ENCODE measurements around the gene SUB1. TPM values are rescaled to one million over a fixed set of nuclear protein-coding genes. Genes with fewer than 3 reads are reported as not detected.
"Not testable (repeated sequence)": the region's sequence is repeated elsewhere in the genome, so short reads cannot be mapped to it uniquely, and the experiment has no call there.

The SUB1 gene
- polyA plus RNA-seq, 10 donors: 263 to 326 (median 289) TPM

DNA sequence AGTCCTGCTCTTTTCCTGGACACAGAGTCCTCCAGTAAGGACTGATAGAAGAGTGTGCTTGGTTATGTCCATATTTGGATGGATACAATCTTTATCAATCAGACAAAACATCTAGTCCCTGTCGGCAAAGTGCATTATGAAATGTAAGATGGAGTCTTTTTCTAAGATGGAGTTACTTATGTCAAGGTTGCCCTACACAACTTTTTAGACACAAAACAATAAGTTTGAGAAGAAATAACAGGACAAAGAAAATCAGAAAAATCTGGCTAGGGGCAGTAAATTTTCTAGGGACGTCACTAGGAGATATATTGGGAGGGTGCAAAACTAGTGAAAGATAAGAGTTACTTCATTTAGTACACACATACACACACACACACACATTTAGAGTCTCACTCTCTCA is 23.3 kb upstream of the SUB1 start:
- DNase-seq: no peak

GRCh38 chr5:32562843-32563242 is 22.5 kb upstream of the SUB1 start:
- no peak for DNase-seq

DNA sequence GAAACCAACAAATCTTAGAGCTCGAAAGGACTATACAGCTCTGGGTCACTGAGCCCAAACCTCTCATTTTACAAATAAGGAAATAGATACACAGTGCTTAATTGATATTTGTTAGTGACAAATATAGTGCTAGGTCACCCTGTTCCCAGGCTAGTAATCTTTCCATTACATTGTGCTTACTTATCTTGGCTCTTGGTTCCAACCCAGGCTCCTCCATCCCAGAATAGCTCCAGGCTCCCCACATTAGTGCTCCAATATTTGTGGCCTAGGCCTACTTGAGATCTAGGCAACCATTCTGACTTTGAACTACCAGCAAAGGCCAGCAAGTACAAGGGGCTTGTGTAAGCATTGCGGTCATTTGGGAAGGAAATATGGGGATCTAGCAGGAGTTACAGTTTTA is 21.7 kb upstream of the SUB1 start:
- no peak for DNase-seq

- DNase-seq: no peak
Observed at GRCh38 chr5:32565145-32565544, 20.2 kb upstream of the SUB1 start.

DNA sequence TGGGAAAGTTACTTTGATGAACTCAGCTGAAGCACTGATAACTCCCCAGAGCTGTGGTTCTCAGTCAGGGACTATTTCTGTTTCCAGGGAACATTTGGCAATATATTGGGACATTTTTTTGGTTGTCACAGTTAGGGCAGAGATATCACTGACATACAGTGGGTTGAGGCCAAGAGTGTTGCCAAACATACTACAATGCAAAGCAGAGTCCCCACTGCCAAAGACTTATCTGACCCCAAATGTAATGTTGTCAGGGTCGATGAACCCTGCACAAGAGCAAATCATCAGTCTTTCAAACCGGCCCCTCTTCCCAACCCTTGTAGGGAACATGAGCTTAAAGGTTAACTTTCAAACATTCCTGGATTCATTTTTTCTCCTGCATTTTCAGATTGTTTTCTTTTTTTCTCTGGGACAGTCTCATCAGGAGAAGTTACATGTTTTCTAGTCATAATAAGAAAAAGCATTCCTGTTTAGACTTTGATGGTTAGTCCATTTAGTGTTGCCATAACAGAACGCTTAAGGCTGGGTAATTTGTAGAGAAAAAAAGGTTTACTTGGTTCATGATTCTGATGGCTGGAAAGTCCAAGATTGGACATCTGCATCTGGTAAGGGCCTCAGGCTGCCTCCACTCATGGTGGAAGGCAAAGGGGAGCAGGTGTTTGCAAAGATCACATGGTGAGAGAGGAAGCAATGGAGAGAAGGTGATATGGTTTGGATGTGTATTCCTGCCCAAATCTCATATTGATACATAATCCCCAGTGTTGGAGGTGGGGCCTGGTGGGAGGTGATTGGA is 18.8 kb upstream of the SUB1 start:
- no peak for DNase-seq

DNA sequence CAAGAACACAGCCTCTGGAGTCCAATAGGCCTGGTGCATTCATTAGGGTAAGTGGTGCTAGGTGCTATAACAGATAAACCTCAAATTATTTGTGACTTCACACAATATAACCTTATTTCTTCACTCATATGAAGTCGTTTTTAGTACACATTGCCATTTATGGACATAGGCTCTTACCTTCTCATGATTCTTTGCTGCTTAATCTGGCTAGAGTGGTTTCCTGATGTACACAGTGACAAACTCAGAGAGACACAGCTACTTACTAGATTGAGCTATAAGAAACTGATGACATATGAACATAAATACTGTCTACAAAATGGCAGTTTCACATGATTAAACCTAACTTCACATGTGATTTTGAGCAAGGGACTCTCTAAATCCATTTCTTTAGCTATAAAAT is 14.2 kb upstream of the SUB1 start:
- no peak for DNase-seq

DNA sequence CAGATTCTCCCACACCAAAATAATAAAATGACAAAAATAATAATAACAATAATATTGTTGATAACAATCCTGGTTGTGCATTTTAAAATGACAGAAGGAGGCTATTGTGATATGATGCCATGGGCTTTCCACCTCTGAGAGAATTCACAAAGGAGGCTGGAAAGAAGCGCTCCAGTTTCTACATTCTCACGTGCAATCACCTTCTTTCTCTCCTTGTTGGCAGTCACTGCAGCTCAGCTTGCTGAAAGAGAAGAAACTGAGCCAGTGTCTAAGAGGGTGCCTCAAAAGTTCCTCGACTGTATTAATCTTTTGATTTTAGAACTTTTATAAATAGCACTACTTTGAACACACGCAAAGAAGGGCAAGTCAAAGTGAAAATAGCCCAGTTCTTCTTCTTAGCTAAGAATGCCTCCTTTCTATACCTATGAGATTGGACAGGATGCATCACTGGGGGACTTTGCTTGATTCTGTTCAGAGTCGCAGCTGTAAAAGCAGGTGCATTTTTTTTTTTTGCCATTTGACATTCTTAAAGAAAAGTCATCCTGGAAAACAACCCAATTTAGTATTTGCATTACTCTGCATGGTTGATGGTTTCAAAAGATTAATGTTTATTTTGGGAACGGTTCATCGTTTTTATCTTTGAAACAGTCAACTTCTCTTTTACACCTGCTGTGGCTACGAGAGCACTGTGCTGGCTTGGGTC is 12.4 kb upstream of the SUB1 start:
- no peak for DNase-seq

- DNase-seq: not testable (repeated sequence)
Observed at GRCh38 chr5:32573481-32573854, 11.9 kb upstream of the SUB1 start.

- no peak for DNase-seq
Observed at GRCh38 chr5:32574540-32575175, 10.7 kb upstream of the SUB1 start.

- no peak for DNase-seq
Observed at GRCh38 chr5:32578363-32578762, 7.0 kb upstream of the SUB1 start.

- DNase-seq: no peak
Observed at GRCh38 chr5:32578764-32579163, 6.6 kb upstream of the SUB1 start.

GRCh38 chr5:32581010-32581785 is 4.2 kb upstream of the SUB1 start:
- DNase-seq: no peak

DNA sequence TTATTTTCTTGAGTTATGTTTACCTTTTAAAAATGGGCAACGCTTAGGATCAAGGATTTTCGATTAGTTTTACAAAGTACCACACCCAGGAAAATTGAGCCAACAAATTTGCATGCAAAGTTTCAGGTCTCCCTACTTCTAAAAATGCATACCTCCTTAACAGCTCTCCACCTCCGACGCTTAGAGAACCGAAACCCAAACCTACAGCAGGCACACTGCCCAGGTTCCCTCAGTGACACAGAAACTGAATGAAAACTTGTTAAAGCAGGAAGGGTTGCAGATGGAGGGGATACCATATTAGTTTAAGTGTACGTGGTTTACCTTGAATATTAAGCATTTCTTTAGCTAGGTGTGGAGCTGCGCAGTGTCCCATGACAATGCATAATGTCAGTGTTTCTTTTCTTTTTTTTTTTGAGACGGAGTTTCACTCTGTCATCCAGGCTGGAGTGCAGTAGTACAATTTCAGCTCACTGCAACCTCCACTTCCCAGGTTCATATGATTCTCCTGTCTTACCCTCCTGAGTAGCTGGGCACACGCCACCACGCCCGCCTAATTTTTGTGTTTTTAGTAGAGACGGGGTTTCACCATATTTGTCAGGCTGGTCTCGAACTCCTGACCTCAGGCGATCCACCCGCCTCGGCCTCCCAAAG is 1.6 kb upstream of the SUB1 start:
- no peak for DNase-seq

GRCh38 chr5:32584646-32585045 is 711 bp upstream of the SUB1 start:
- no peak for DNase-seq

DNA sequence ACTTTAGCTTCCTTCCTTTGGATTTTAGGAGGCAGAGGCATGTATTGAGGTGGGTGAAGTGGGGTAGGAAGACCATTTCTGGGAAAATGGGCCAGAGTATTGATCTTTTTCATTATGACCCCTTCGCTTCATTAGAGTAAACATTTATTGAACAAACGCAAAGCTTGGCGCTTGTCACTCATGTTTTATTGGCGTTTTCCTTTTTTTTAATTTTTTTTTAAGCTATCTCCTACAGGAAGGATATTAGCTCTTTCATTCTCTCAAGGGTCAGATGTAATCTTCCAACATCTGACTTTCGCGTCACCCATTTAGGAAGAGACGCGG is 273 bp upstream of the SUB1 start:
- no peak for DNase-seq

GRCh38 chr5:32586276-32586599 is 881 bp downstream of the SUB1 start:
- no peak for DNase-seq

DNA sequence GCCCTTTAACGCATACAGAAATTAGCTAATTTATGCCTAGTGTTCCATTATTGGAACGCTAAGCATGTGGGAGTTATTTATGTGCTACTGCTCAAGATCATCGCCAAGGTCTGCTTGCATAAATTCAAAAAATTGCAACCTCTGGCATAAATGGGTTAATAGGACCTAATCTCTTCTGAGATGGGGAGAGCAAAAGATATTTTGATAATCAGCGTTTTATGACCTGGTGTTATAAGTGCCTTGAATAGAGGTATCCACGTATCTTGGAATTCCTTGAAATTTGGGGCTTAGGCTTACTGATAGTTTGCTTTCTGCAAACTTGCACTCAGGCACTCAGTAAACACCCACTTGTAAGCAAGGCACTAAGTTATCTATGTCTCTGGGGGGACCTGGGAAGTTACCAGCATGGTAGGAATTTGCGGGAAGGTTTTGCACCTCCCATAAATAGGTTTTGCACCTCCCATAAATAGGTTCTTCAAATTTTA is 1.8 kb downstream of the SUB1 start:
- no peak for DNase-seq

GRCh38 chr5:32589416-32589815 is 4.1 kb downstream of the SUB1 start:
- no peak for DNase-seq

DNA sequence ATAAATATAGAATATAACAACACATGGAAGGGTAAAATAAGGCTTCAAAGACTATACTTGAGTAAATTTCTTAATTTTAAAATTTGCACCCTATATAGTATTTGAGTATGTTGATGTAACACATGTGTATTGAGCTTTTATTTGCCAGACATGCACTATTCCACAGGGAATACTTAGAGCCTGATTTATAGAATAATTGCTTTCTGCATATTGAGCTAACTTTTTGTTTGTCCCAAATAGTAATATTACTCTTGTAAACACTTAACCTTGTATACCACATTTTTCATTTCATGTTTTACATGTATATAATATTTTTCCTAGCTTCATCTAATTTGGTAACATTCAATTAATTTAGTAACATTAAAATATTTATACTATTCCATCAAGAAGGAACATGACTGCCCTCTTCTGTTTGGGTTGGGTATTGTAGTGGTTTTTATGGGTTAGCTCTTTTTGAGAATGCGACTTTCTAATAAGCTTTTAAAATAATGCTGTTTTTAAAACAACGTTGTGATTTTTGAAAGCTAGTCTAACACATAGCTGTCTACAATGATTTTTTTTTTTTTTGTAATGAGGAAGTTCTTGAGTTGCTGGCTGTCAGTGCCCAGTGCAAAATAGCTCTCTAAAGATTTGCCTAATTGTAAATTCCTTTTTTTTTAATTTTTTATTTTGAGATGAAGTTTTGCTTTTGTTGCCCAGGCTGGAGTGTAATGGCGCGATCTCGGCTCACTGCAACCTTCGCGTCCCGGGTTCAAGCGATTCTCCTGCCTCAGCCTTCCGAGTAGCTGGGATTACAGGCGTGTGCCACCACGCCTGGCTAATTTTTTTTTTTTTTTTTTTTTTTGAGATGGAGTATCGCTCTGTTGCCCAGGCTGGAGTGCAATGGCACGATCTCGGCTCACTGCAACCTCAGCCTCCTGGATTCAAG is 4.8 kb downstream of the SUB1 start:
- DNase-seq: peak; percentile 53 to 80 (median 65)

GRCh38 chr5:32595118-32595517 is 9.8 kb downstream of the SUB1 start:
- no peak for DNase-seq

All from muscle of back (tissue), 11 donors.